Activated B cell treated with CpG ODN at 0.5 μM for 24 hours (primary cell): ENCODE measurements around the gene LCE3B. TPM values are rescaled to one million over a fixed set of nuclear protein-coding genes. Genes with fewer than 3 reads are reported as not detected.

Experiments
- ATAC-seq: fragments of 200-7000 bp; cut with Tn5 transposase; one replicate; pipeline ENCODE4 v1.10.0; 2021; ENCODE audit warnings: low read depth, mild to moderate bottlenecking, moderate library complexity
- CTCF ChIA-PET: fragments of 350-600 bp; sonication (Branson Sonifier 250); formaldehyde crosslinking; loops from one replicate; lab custom pipeline; 2021; ENCODE audit warnings: antibody characterized with exemption; lab: Charles Lee
- POLR2A ChIA-PET: fragments of 350-600 bp; sonication (Branson Sonifier 250); formaldehyde crosslinking; loops from one replicate; lab custom pipeline; 2021; ENCODE audit warnings: antibody characterized with exemption; lab: Charles Lee
- DNase-seq: peaks from one replicate; pipeline ENCODE4 v3.0.0; 2022
- H3K27ac Mint-ChIP-seq: one replicate; pipeline ENCODE4 v1.8.0; 2020; ENCODE audit warnings: mixed read lengths
- H3K27me3 Mint-ChIP-seq: one replicate; pipeline ENCODE4 v1.8.0; 2021; ENCODE audit warnings: mixed read lengths
- H3K36me3 Mint-ChIP-seq: one replicate; pipeline ENCODE4 v1.8.0; 2021; ENCODE audit warnings: low read depth, mixed read lengths
- H3K4me1 Mint-ChIP-seq: one replicate; pipeline ENCODE4 v1.8.0; 2021; ENCODE audit warnings: mixed read lengths
- H3K4me3 Mint-ChIP-seq: one replicate; pipeline ENCODE4 v1.8.0; 2020; ENCODE audit warnings: mild to moderate bottlenecking, mixed read lengths
- H3K9me3 Mint-ChIP-seq: one replicate; pipeline ENCODE4 v1.8.0; 2020; ENCODE audit warnings: mixed read lengths
- CTCF ChIP-seq: fragments of 200-600 bp; IDR thresholded peaks from one replicate; pipeline ENCODE4 v1.8.0; 2022; ENCODE audit warnings: antibody characterized with exemption, mild to moderate bottlenecking
- intact Hi-C: fragments of 100-400 bp; cut with micrococcal nuclease; formaldehyde crosslinking; loops from one replicate; pipeline ENCODE4 v1.15.1; 2024
- total RNA-seq: library from RNA; stranded (reverse); gene quantifications from 2 replicates; pipeline ENCODE4 v1.2.3, GENCODE V29; 2022

Gene LCE3B
- total RNA-seq, 1 donor from 2014 or later = not detected

GRCh38 chr1:152580433-152580832 lies 33.2 kb upstream of the LCE3B start, which contains the start of gene LCE3D:
Gene LCE3D, minus strand, starts transcription at chr1:152580516. Its CDS starts 580 bp downstream, at chr1:152579936.
- intact Hi-C loops = no loop called here
- ChIA-PET CTCF (no interaction called here), POLR2A (no interaction called here)
- Mint-ChIP-seq H3K36me3 (no peaks in the 10 kb centered on the region), H3K4me1 (no peaks in the 10 kb centered on the region), H3K4me3 (no peak within 1 kb of the TSS), H3K9me3 (peaks cover 3% of the 10 kb centered on the region), H3K27me3 (peaks cover 4% of the 10 kb centered on the region), H3K27ac (no peak within 1 kb of the TSS)
- TF ChIP-seq CTCF = no peak
- ATAC-seq (no peak), DNase-seq (no peak)

DNA sequence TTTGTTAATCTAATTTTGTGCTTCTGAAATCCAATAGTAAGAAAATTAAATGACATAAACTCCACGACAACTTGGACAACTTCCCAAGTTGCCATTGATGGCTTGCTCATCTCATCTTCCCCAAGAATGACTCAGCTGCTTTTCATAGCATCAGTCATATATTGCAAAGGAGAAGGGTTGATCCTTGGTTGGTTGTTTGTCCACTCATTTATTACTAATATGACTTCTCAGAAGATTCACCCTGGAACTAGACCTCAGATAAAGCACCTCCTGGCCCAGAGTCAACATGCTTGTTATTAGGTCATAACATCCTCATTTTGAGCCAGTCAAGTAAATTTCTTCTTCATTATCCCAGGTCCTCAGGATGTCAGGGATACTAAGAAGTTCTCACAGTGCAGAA lies 31.0 kb upstream of the LCE3B start:
- DNase-seq = no peak
- no peaks in the 10 kb centered on the region for H3K4me1 Mint-ChIP-seq
- no peaks in the 10 kb centered on the region for H3K9me3 Mint-ChIP-seq
- no peaks in the 10 kb centered on the region for H3K36me3 Mint-ChIP-seq
- no peaks in the 10 kb centered on the region for H3K27me3 Mint-ChIP-seq
- no peak for TF ChIP-seq CTCF
- intact Hi-C loops = no loop called here
- no peak overlapping the region for H3K4me3 Mint-ChIP-seq
- no peak overlapping the region for H3K27ac Mint-ChIP-seq
- no peak for ATAC-seq
- POLR2A ChIA-PET = no interaction called here
- CTCF ChIA-PET = no interaction called here

DNA sequence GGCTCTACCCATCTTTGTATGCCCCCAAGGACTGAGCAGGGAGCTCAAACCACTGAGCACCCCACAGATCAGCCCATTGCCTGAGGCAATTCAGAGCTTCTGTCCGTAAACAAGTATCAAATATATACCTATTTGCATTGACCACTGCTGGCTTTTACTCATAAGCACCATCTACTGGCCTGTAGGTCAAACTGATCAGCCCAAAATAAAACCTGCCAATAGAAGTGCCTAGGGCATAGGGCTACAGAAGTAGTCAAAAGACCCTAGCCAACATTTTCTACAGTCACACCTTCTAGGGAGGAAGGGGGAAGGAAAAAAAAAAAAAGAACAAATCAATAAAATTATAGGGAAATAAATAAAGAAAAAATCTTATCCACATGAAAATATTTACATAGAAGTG lies 28.0 kb upstream of the LCE3B start:
- H3K9me3 Mint-ChIP-seq = no peaks in the 10 kb centered on the region

GRCh38 chr1:152596986-152597385 lies 16.6 kb upstream of the LCE3B start:
- CTCF ChIA-PET = no interaction called here
- Mint-ChIP-seq H3K27me3 (no peaks in the 10 kb centered on the region), H3K4me1 (no peaks in the 10 kb centered on the region), H3K4me3 (no peak overlapping the region), H3K36me3 (no peaks in the 10 kb centered on the region), H3K27ac (no peak overlapping the region), H3K9me3 (no peaks in the 10 kb centered on the region)
- no peak for TF ChIP-seq CTCF
- POLR2A ChIA-PET = no interaction called here
- ATAC-seq (no peak), DNase-seq (no peak)
- intact Hi-C loops = no loop called here

More for the DNA sequence above, 28.0 kb upstream of the LCE3B start:
- Mint-ChIP-seq H3K27me3 (no peaks in the 10 kb centered on the region), H3K4me1 (no peaks in the 10 kb centered on the region), H3K27ac (no peak overlapping the region), H3K36me3 (no peaks in the 10 kb centered on the region), H3K4me3 (no peak overlapping the region)
- DNase-seq = no peak
- ChIA-PET POLR2A (no interaction called here), CTCF (no interaction called here)
- TF ChIP-seq CTCF = no peak
- no peak for ATAC-seq
- intact Hi-C loops = no loop called here

DNA sequence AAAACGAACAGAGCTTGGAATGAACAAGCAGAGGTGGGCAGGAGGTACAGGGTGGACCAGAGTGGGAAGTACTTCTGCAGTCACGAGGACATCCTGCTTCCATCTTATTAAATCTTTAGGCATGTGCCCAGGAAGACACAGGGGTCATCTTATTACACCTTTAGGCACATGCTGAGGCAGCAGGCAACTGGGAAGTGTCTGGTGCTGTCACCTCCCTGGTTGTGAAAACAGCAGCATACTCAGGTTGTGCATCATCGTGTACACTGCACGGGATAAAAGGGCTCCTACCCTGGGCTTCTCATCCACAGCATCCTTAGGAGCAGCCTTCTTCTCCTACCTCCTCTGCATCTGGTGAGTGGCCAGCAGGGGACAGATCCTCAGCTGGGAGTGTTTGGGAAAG lies 13.7 kb upstream of the LCE3B start, which contains the start of gene LCE3C:
Gene LCE3C (plus strand): TSS at position 301 of the 400 bp plus-strand sequence. CDS start 498 bp downstream, outside the sequence.
- H3K27ac Mint-ChIP-seq = no peak within 1 kb of the TSS
- ATAC-seq = no peak
- no peaks in the 10 kb centered on the region for H3K36me3 Mint-ChIP-seq
- H3K4me3 Mint-ChIP-seq = no peak within 1 kb of the TSS
- ChIA-PET CTCF (no interaction called here), POLR2A (no interaction called here)
- H3K9me3 Mint-ChIP-seq = no peaks in the 10 kb centered on the region
- H3K27me3 Mint-ChIP-seq = no peaks in the 10 kb centered on the region
- TF ChIP-seq CTCF = no peak
- H3K4me1 Mint-ChIP-seq = no peaks in the 10 kb centered on the region
- no peak for DNase-seq
- intact Hi-C loops = no loop called here
